HEK293 (cell line): Measurements from ENCODE around the gene DMKN.

Experiments
- CTCF ChIA-PET: fragments of 350-600 bp; formaldehyde crosslinking; extraction: SDS; loops from one replicate; lab custom pipeline; 2021; ENCODE audit warnings: antibody characterized with exemption; lab: Yijun Ruan, JAX
- POLR2A ChIA-PET: fragments of 300-600 bp; formaldehyde crosslinking; extraction: SDS; loops from one replicate; lab custom pipeline; 2020; ENCODE audit warnings: antibody characterized with exemption, inconsistent platforms; lab: Yijun Ruan, JAX
- H3K27ac ChIP-seq: fragments of 200-500 bp; sonication (Bioruptor generic); 2 replicates; pipeline ENCODE4 v1.5.1; 2014; ENCODE audit warnings: low read depth, low read length, control low read depth, inconsistent platforms; ENCODE audit errors: extremely low read depth
- H3K36me3 ChIP-seq, 2 experiments: fragments of 200-500 bp in 1 of 2; sonication (Bioruptor generic) in 1 of 2; 1 replicate in 1 of 2; 2 replicates in 1 of 2; pipeline ENCODE4 v1.5.1; 2014 to 2017; ENCODE audit warnings: inconsistent platforms in 2 of 2, low read length in 2 of 2; ENCODE audit not compliant: control insufficient read depth in 2 of 2, insufficient read depth in 1 of 2
- H3K4me1 ChIP-seq: fragments of 200-500 bp; sonication (Bioruptor generic); 2 replicates; pipeline ENCODE4 v1.5.1; 2014; ENCODE audit warnings: mild to moderate bottlenecking, low read length, inconsistent platforms; ENCODE audit not compliant: control insufficient read depth, insufficient read depth
- H3K4me3 ChIP-seq: 2 replicates; pipeline ENCODE4 v1.5.1; 2011; ENCODE audit warnings: low read depth, mild to moderate bottlenecking, control low read depth, low read length, moderate library complexity
- H3K9me3 ChIP-seq: fragments of 200-500 bp; sonication (Bioruptor generic); 2 replicates; pipeline ENCODE4 v1.5.1; 2014; ENCODE audit warnings: low read depth, low read length, inconsistent platforms; ENCODE audit not compliant: control insufficient read depth, insufficient read depth
- SP2 ChIP-seq: fragments of 450-650 bp; formaldehyde crosslinking; IDR thresholded peaks from 2 replicates; pipeline ENCODE4 v1.5.1; 2016; ENCODE audit warnings: missing biosample characterization, missing genetic modification characterization
- ZBTB48 ChIP-seq: fragments of 450-650 bp; formaldehyde crosslinking; IDR thresholded peaks from 2 replicates; pipeline ENCODE4 v1.5.1; 2016; ENCODE audit warnings: missing biosample characterization, missing genetic modification characterization
- ZBTB7A ChIP-seq: fragments of 450-650 bp; formaldehyde crosslinking; IDR thresholded peaks from 2 replicates; pipeline ENCODE4 v1.5.1; 2016; ENCODE audit warnings: low read depth, missing biosample characterization, missing genetic modification characterization
- ZFP41 ChIP-seq: fragments of 450-650 bp; formaldehyde crosslinking; IDR thresholded peaks from 2 replicates; pipeline ENCODE4 v1.5.1; 2016; ENCODE audit warnings: missing biosample characterization, missing genetic modification characterization, borderline replicate concordance
- ZNF169 ChIP-seq: fragments of 450-650 bp; formaldehyde crosslinking; IDR thresholded peaks from 2 replicates; pipeline ENCODE4 v1.5.1; 2016; ENCODE audit warnings: missing biosample characterization, missing genetic modification characterization
- ZNF211 ChIP-seq: fragments of 450-650 bp; formaldehyde crosslinking; IDR thresholded peaks from 2 replicates; pipeline ENCODE4 v1.5.1; 2016; ENCODE audit warnings: low read depth, missing biosample characterization, missing genetic modification characterization
- ZNF292 ChIP-seq: fragments of 450-650 bp; formaldehyde crosslinking; IDR thresholded peaks from 2 replicates; pipeline ENCODE4 v1.5.1; 2016; ENCODE audit warnings: low read depth, missing biosample characterization, missing genetic modification characterization, borderline replicate concordance
- ZNF311 ChIP-seq: fragments of 450-650 bp; formaldehyde crosslinking; IDR thresholded peaks from 2 replicates; pipeline ENCODE4 v1.5.1; 2017; ENCODE audit warnings: missing biosample characterization, missing genetic modification characterization, borderline replicate concordance
- ZNF423 ChIP-seq: fragments of 450-650 bp; formaldehyde crosslinking; IDR thresholded peaks from 2 replicates; pipeline ENCODE4 v1.5.1; 2016; ENCODE audit warnings: missing biosample characterization, missing genetic modification characterization
- ZNF473 ChIP-seq: fragments of 450-650 bp; formaldehyde crosslinking; IDR thresholded peaks from 2 replicates; pipeline ENCODE4 v1.5.1; 2017; ENCODE audit warnings: missing biosample characterization, missing genetic modification characterization
- ZNF596 ChIP-seq: fragments of 450-650 bp; IDR thresholded peaks from 2 replicates; pipeline ENCODE4 v1.5.0; 2018; ENCODE audit warnings: missing biosample characterization, mild to moderate bottlenecking, missing genetic modification characterization, moderate library complexity
- ZNF610 ChIP-seq: fragments of 450-650 bp; formaldehyde crosslinking; IDR thresholded peaks from 2 replicates; pipeline ENCODE4 v1.5.1; 2016; ENCODE audit warnings: missing biosample characterization, missing genetic modification characterization, borderline replicate concordance
- ZNF624 ChIP-seq: fragments of 450-650 bp; formaldehyde crosslinking; IDR thresholded peaks from 2 replicates; pipeline ENCODE4 v1.5.1; 2017; ENCODE audit warnings: missing biosample characterization, missing genetic modification characterization
- ZNF654 ChIP-seq: fragments of 450-650 bp; formaldehyde crosslinking; IDR thresholded peaks from 2 replicates; pipeline ENCODE4 v1.5.1; 2016; ENCODE audit warnings: low read depth, missing biosample characterization, missing genetic modification characterization
- ZNF747 ChIP-seq: fragments of 450-650 bp; formaldehyde crosslinking; IDR thresholded peaks from 2 replicates; pipeline ENCODE4 v1.5.1; 2016; ENCODE audit warnings: missing biosample characterization, missing genetic modification characterization
- ZNF777 ChIP-seq: fragments of 450-650 bp; formaldehyde crosslinking; IDR thresholded peaks from 2 replicates; pipeline ENCODE4 v1.5.1; 2017; ENCODE audit warnings: missing biosample characterization, missing genetic modification characterization, borderline replicate concordance
- ZXDB ChIP-seq: fragments of 450-650 bp; formaldehyde crosslinking; IDR thresholded peaks from 2 replicates; pipeline ENCODE4 v1.5.1; 2016; ENCODE audit warnings: missing biosample characterization, missing genetic modification characterization
- TF ChIP-seq, protein P1 (sequence below): fragments of 450-650 bp; formaldehyde crosslinking; IDR thresholded peaks from 2 replicates; pipeline ENCODE4 v1.5.1; 2016; ENCODE audit warnings: missing biosample characterization, missing genetic modification characterization
- TF ChIP-seq, protein P2 (sequence below): fragments of 450-650 bp; formaldehyde crosslinking; IDR thresholded peaks from 2 replicates; pipeline ENCODE4 v1.5.1; 2016; ENCODE audit warnings: missing biosample characterization, missing genetic modification characterization
- TF ChIP-seq, protein P3 (sequence below): fragments of 450-650 bp; formaldehyde crosslinking; IDR thresholded peaks from 2 replicates; pipeline ENCODE4 v1.5.1; 2016; ENCODE audit warnings: missing biosample characterization, missing genetic modification characterization
- TF ChIP-seq, protein P4 (sequence below): fragments of 450-650 bp; formaldehyde crosslinking; IDR thresholded peaks from 2 replicates; pipeline ENCODE4 v1.5.1; 2016; ENCODE audit warnings: missing biosample characterization, missing genetic modification characterization

DMKN gene

DNA sequence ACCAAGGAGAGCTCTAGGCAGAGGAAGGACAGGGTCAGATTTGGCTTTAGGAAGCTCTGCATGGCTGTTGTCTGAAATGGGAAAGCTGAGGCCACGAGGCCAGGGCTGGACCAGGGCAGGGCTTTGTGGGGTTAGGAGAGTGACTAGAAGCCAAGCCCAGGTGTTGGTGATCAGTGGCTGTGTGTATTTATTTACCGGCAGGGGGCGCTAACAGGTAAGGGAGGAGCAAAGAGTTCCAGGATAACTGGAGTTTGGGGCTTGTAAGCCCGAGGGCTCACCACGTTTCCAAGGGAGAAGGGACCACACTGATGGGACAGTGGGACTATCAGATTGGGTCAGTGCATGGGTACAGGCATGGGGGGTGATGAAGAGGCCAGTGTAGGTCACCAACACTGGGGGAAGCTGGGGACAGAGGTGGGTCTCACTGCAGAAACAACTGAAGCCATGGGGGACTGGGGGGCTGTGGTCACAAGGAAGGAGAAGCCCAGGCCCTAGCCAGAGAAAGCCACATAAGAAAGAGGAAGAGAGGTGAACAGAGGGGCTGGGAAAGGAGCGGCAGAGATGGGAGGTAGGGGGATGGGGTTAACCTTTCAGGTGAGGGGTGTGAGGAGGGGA lies 35.8 kb upstream of the DMKN start (continued):
- no peak for TF ChIP-seq ZNF211 (tag by site-specific recombination)
- TF ChIP-seq, protein P1, sequence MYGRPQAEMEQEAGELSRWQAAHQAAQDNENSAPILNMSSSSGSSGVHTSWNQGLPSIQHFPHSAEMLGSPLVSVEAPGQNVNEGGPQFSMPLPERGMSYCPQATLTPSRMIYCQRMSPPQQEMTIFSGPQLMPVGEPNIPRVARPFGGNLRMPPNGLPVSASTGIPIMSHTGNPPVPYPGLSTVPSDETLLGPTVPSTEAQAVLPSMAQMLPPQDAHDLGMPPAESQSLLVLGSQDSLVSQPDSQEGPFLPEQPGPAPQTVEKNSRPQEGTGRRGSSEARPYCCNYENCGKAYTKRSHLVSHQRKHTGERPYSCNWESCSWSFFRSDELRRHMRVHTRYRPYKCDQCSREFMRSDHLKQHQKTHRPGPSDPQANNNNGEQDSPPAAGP (tag by site-specific recombination) = 0 out of 2 replicates have a peak, but pooled peaks have one; percentile 17
- TF ChIP-seq ZFP41 (tag by site-specific recombination) = no peak
- TF ChIP-seq, protein P2, sequence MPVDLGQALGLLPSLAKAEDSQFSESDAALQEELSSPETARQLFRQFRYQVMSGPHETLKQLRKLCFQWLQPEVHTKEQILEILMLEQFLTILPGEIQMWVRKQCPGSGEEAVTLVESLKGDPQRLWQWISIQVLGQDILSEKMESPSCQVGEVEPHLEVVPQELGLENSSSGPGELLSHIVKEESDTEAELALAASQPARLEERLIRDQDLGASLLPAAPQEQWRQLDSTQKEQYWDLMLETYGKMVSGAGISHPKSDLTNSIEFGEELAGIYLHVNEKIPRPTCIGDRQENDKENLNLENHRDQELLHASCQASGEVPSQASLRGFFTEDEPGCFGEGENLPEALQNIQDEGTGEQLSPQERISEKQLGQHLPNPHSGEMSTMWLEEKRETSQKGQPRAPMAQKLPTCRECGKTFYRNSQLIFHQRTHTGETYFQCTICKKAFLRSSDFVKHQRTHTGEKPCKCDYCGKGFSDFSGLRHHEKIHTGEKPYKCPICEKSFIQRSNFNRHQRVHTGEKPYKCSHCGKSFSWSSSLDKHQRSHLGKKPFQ (tag by site-specific recombination) = no peak
- no peak for TF ChIP-seq ZNF777
- TF ChIP-seq ZNF423 (tag by site-specific recombination) = no peak
- TF ChIP-seq ZNF747 (tag by site-specific recombination) = no peak
- no peak for TF ChIP-seq ZXDB
- no peak; the same call in 1 of the 2 replicates for TF ChIP-seq ZBTB7A (tag by site-specific recombination)
- TF ChIP-seq SP2 (tag by site-specific recombination) = no peak; the same call in 1 of the 2 replicates
- no peak for TF ChIP-seq ZNF596
- TF ChIP-seq, protein P3, sequence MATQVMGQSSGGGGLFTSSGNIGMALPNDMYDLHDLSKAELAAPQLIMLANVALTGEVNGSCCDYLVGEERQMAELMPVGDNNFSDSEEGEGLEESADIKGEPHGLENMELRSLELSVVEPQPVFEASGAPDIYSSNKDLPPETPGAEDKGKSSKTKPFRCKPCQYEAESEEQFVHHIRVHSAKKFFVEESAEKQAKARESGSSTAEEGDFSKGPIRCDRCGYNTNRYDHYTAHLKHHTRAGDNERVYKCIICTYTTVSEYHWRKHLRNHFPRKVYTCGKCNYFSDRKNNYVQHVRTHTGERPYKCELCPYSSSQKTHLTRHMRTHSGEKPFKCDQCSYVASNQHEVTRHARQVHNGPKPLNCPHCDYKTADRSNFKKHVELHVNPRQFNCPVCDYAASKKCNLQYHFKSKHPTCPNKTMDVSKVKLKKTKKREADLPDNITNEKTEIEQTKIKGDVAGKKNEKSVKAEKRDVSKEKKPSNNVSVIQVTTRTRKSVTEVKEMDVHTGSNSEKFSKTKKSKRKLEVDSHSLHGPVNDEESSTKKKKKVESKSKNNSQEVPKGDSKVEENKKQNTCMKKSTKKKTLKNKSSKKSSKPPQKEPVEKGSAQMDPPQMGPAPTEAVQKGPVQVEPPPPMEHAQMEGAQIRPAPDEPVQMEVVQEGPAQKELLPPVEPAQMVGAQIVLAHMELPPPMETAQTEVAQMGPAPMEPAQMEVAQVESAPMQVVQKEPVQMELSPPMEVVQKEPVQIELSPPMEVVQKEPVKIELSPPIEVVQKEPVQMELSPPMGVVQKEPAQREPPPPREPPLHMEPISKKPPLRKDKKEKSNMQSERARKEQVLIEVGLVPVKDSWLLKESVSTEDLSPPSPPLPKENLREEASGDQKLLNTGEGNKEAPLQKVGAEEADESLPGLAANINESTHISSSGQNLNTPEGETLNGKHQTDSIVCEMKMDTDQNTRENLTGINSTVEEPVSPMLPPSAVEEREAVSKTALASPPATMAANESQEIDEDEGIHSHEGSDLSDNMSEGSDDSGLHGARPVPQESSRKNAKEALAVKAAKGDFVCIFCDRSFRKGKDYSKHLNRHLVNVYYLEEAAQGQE (tag by site-specific recombination) = no peak
- TF ChIP-seq ZNF654 (tag by site-specific recombination) = peak; percentile 82
- TF ChIP-seq, protein P4, sequence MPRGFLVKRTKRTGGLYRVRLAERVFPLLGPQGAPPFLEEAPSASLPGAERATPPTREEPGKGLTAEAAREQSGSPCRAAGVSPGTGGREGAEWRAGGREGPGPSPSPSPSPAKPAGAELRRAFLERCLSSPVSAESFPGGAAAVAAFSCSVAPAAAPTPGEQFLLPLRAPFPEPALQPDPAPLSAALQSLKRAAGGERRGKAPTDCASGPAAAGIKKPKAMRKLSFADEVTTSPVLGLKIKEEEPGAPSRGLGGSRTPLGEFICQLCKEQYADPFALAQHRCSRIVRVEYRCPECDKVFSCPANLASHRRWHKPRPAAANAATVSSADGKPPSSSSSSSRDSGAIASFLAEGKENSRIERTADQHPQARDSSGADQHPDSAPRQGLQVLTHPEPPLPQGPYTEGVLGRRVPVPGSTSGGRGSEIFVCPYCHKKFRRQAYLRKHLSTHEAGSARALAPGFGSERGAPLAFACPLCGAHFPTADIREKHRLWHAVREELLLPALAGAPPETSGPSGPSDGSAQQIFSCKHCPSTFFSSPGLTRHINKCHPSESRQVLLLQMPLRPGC = no peak
- no peak for TF ChIP-seq ZNF624 (tag by site-specific recombination)
- TF ChIP-seq ZNF311 (tag by site-specific recombination) = no peak
- TF ChIP-seq ZNF473 (tag by site-specific recombination) = 0 out of 2 replicates have a peak, but pooled peaks have one; percentile 33
- no peak for TF ChIP-seq ZNF610 (tag by site-specific recombination)
- no peak for TF ChIP-seq ZNF292 (tag by site-specific recombination)

DNA sequence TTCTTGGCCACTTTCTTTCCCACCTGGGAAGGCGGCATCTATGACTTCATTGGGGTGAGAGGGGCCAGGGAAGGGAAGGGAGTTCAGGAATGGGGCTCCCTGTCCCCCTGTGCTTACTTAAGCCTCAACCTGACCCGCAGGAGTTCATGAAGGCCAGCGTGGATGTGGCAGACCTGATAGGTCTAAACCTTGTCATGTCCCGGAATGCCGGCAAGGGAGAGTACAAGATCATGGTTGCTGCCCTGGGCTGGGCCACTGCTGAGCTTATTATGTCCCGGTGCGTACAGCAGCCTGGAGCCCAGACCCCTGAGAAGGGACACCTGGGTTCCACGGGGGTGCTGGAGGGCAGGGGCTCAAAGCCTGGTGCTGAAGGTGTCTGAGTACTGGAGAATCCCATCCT lies 33.1 kb upstream of the DMKN start:
- H3K9me3 ChIP-seq = no peaks in the 10 kb centered on the region
- peaks cover 37 to 65% of the 10 kb centered on the region in 2 experiments for H3K36me3 ChIP-seq
- H3K4me1 ChIP-seq = peaks cover 16% of the 10 kb centered on the region
- TF ChIP-seq ZNF169 (no peak), ZBTB48 (0 out of 2 replicates have a peak, but pooled peaks have one; percentile 21)
- H3K4me3 ChIP-seq = no peak overlapping the region; the same call in none of the 2 replicates
- POLR2A ChIA-PET = interaction anchor here (0.8 kb wide), 1 partner anchor 9 kb away, joined by 3 read pairs; no protein-coding TSS in a partner anchor
- peak overlapping the region; percentile 94; the same call in 1 of the 2 replicates for H3K27ac ChIP-seq
- CTCF ChIA-PET = interaction anchor here (0.5 to 3.9 kb wide), 5 partner anchors 11 to 193 kb away, joined by 4 to 53 read pairs (median 25); partner anchors contain the start of gene HAUS5
